8988T (cell line): Measurements from ENCODE around the gene OS9.

Source experiments
- DNase-seq: peaks from one replicate; pipeline ENCODE4 v3.0.0; 2011

The OS9 gene

GRCh38 chr12:57724003-57724935 is 30.3 kb downstream of the OS9 start:
- DNase-seq, result no peak

GRCh38 chr12:57724936-57725740 is 31.2 kb downstream of the OS9 start:
- DNase-seq, result no peak

- no peak for DNase-seq
These were observed 31.9 kb downstream of the OS9 start for GRCh38 chr12:57725851-57726150.

- DNase-seq, result peak; percentile 97
These were observed 32.4 kb downstream of the OS9 start for GRCh38 chr12:57726151-57726883.

- DNase-seq, result peak; percentile 26
These were observed 33.2 kb downstream of the OS9 start for GRCh38 chr12:57726884-57727757.

- no peak for DNase-seq
These were observed 33.9 kb downstream of the OS9 start for GRCh38 chr12:57727758-57728395.

- DNase-seq, result no peak
These were observed 35.5 kb downstream of the OS9 start for GRCh38 chr12:57729321-57729844.

GRCh38 chr12:57730336-57731067 is 36.6 kb downstream of the OS9 start:
- DNase-seq, result no peak

- DNase-seq, result no peak
These were observed 37.6 kb downstream of the OS9 start for GRCh38 chr12:57731411-57732080.

- no peak for DNase-seq
These were observed 38.3 kb downstream of the OS9 start for GRCh38 chr12:57732270-57732669.

- no peak for DNase-seq
These were observed 39.0 kb downstream of the OS9 start for GRCh38 chr12:57732726-57733593.

GRCh38 chr12:57733928-57734327 is 40.0 kb downstream of the OS9 start:
- DNase-seq, result no peak

GRCh38 chr12:57734591-57734990 is 40.7 kb downstream of the OS9 start:
- no peak for DNase-seq

GRCh38 chr12:57735198-57735855 is 41.4 kb downstream of the OS9 start:
- DNase-seq, result no peak

- peak; percentile 95 for DNase-seq
These were observed 42.2 kb downstream of the OS9 start for GRCh38 chr12:57735952-57736740.

GRCh38 chr12:57736741-57737466 is 43.0 kb downstream of the OS9 start:
- DNase-seq, result no peak
